ENCODE data around the gene ZC3H12A.

Gene ZC3H12A

GRCh38 chr1:37474697-37475379, 458 bp downstream of the ZC3H12A start:
- Histone ChIP-seq H3K4me3 (ENCODE audit: low read length) (peak overlapping the region; percentile 80), H3K4me1 (ENCODE audit: insufficient read depth, low read length) (peaks cover 38% of the 10 kb centered on the region), H3K36me3 (ENCODE audit: insufficient read depth, low read depth, low read length) (peaks cover 30% of the 10 kb centered on the region), H3K27ac (ENCODE audit: low read length) (peak overlapping the region; percentile 50), H3K9ac (ENCODE audit: low read depth, low read length) (peak overlapping the region; percentile 79; the same call in 1 of the 2 replicates), H3K27me3 (ENCODE audit: insufficient read depth, low read length) (peaks cover 26% of the 10 kb centered on the region), H3K9me3 (ENCODE audit: insufficient read depth, low read depth, low read length) (no peaks in the 10 kb centered on the region)

GRCh38 chr1:37475380-37476086, 1.2 kb downstream of the ZC3H12A start:
- H3K27ac ChIP-seq (ENCODE audit: low read length), result no peak overlapping the region
- H3K36me3 ChIP-seq (ENCODE audit: insufficient read depth, low read depth, low read length), result peaks cover 37% of the 10 kb centered on the region
- peak overlapping the region; percentile 79; the same call in 1 of the 2 replicates for H3K9ac ChIP-seq (ENCODE audit: low read depth, low read length)
- peaks cover 26% of the 10 kb centered on the region for H3K27me3 ChIP-seq (ENCODE audit: insufficient read depth, low read length)
- peaks cover 38% of the 10 kb centered on the region for H3K4me1 ChIP-seq (ENCODE audit: insufficient read depth, low read length)
- no peaks in the 10 kb centered on the region for H3K9me3 ChIP-seq (ENCODE audit: insufficient read depth, low read depth, low read length)
- peak overlapping the region; percentile 80 for H3K4me3 ChIP-seq (ENCODE audit: low read length)

- H3K4me3 ChIP-seq (ENCODE audit: low read length), result peak overlapping the region; percentile 47
- H3K4me1 ChIP-seq (ENCODE audit: insufficient read depth, low read length), result peaks cover 38% of the 10 kb centered on the region
- peaks cover 26% of the 10 kb centered on the region for H3K27me3 ChIP-seq (ENCODE audit: insufficient read depth, low read length)
- peaks cover 42% of the 10 kb centered on the region for H3K36me3 ChIP-seq (ENCODE audit: insufficient read depth, low read depth, low read length)
- H3K9me3 ChIP-seq (ENCODE audit: insufficient read depth, low read depth, low read length), result no peaks in the 10 kb centered on the region
- H3K27ac ChIP-seq (ENCODE audit: low read length), result no peak overlapping the region
- H3K9ac ChIP-seq (ENCODE audit: low read depth, low read length), result peak overlapping the region; percentile 71; the same call in 1 of the 2 replicates
Measured at GRCh38 chr1:37476087-37476452, 1.7 kb downstream of the ZC3H12A start.

- H3K27me3 ChIP-seq (ENCODE audit: insufficient read depth, low read length), result peaks cover 26% of the 10 kb centered on the region
- peak overlapping the region; percentile 71; the same call in 1 of the 2 replicates for H3K9ac ChIP-seq (ENCODE audit: low read depth, low read length)
- H3K9me3 ChIP-seq (ENCODE audit: insufficient read depth, low read depth, low read length), result no peaks in the 10 kb centered on the region
- peak overlapping the region; percentile 6 for H3K27ac ChIP-seq (ENCODE audit: low read length)
- H3K4me1 ChIP-seq (ENCODE audit: insufficient read depth, low read length), result peaks cover 33% of the 10 kb centered on the region
- peak overlapping the region; percentile 47; the same call in 1 of the 2 replicates for H3K4me3 ChIP-seq (ENCODE audit: low read length)
- H3K36me3 ChIP-seq (ENCODE audit: insufficient read depth, low read depth, low read length), result peaks cover 48% of the 10 kb centered on the region
Measured at GRCh38 chr1:37476460-37477197, 2.2 kb downstream of the ZC3H12A start.

GRCh38 chr1:37477198-37477931, 3.0 kb downstream of the ZC3H12A start:
- Histone ChIP-seq H3K27ac (ENCODE audit: low read length) (peak overlapping the region; percentile 50), H3K4me1 (ENCODE audit: insufficient read depth, low read length) (peaks cover 30% of the 10 kb centered on the region), H3K4me3 (ENCODE audit: low read length) (peak overlapping the region; percentile 47; the same call in 1 of the 2 replicates), H3K36me3 (ENCODE audit: insufficient read depth, low read depth, low read length) (peaks cover 55% of the 10 kb centered on the region), H3K9ac (ENCODE audit: low read depth, low read length) (peak overlapping the region; percentile 71; the same call in 1 of the 2 replicates), H3K9me3 (ENCODE audit: insufficient read depth, low read depth, low read length) (no peaks in the 10 kb centered on the region), H3K27me3 (ENCODE audit: insufficient read depth, low read length) (peaks cover 22% of the 10 kb centered on the region)

- Histone ChIP-seq H3K9ac (ENCODE audit: low read depth, low read length) (peak overlapping the region; percentile 71; the same call in 1 of the 2 replicates), H3K36me3 (ENCODE audit: insufficient read depth, low read depth, low read length) (peaks cover 61% of the 10 kb centered on the region), H3K4me3 (ENCODE audit: low read length) (peak overlapping the region; percentile 24; the same call in 1 of the 2 replicates), H3K4me1 (ENCODE audit: insufficient read depth, low read length) (peaks cover 30% of the 10 kb centered on the region), H3K27me3 (ENCODE audit: insufficient read depth, low read length) (peaks cover 16% of the 10 kb centered on the region), H3K27ac (ENCODE audit: low read length) (peak overlapping the region; percentile 50), H3K9me3 (ENCODE audit: insufficient read depth, low read depth, low read length) (no peaks in the 10 kb centered on the region)
Measured at GRCh38 chr1:37477946-37478345, 3.6 kb downstream of the ZC3H12A start.

GRCh38 chr1:37478451-37478881, 4.1 kb downstream of the ZC3H12A start:
- Histone ChIP-seq H3K9me3 (ENCODE audit: insufficient read depth, low read depth, low read length) (no peaks in the 10 kb centered on the region), H3K27ac (ENCODE audit: low read length) (peak overlapping the region; percentile 50), H3K9ac (ENCODE audit: low read depth, low read length) (peak overlapping the region; percentile 71), H3K27me3 (ENCODE audit: insufficient read depth, low read length) (peaks cover 11% of the 10 kb centered on the region), H3K4me3 (ENCODE audit: low read length) (no peak overlapping the region), H3K4me1 (ENCODE audit: insufficient read depth, low read length) (peaks cover 30% of the 10 kb centered on the region), H3K36me3 (ENCODE audit: insufficient read depth, low read depth, low read length) (peaks cover 66% of the 10 kb centered on the region)

GRCh38 chr1:37478890-37479254, 4.5 kb downstream of the ZC3H12A start:
- Histone ChIP-seq H3K9ac (ENCODE audit: low read depth, low read length) (peak overlapping the region; percentile 8; the same call in 1 of the 2 replicates), H3K27me3 (ENCODE audit: insufficient read depth, low read length) (peaks cover 7% of the 10 kb centered on the region), H3K4me1 (ENCODE audit: insufficient read depth, low read length) (peaks cover 30% of the 10 kb centered on the region), H3K27ac (ENCODE audit: low read length) (no peak overlapping the region), H3K36me3 (ENCODE audit: insufficient read depth, low read depth, low read length) (peaks cover 70% of the 10 kb centered on the region), H3K9me3 (ENCODE audit: insufficient read depth, low read depth, low read length) (no peaks in the 10 kb centered on the region), H3K4me3 (ENCODE audit: low read length) (no peak overlapping the region)

- Histone ChIP-seq H3K4me3 (ENCODE audit: low read length) (no peak overlapping the region), H3K36me3 (ENCODE audit: insufficient read depth, low read depth, low read length) (peaks cover 73% of the 10 kb centered on the region)
Measured at GRCh38 chr1:37479255-37480124, 5.1 kb downstream of the ZC3H12A start.

GRCh38 chr1:37480125-37480466, 5.7 kb downstream of the ZC3H12A start:
- Histone ChIP-seq H3K27me3 (ENCODE audit: insufficient read depth, low read length) (0 out of 2 replicates have a peak, but pooled peaks cover under 1% of the 10 kb centered on the region), H3K27ac (ENCODE audit: low read length) (no peak overlapping the region), H3K4me3 (ENCODE audit: low read length) (no peak overlapping the region), H3K9ac (ENCODE audit: low read depth, low read length) (no peak overlapping the region), H3K36me3 (ENCODE audit: insufficient read depth, low read depth, low read length) (peaks cover 73% of the 10 kb centered on the region), H3K4me1 (ENCODE audit: insufficient read depth, low read length) (peaks cover 30% of the 10 kb centered on the region), H3K9me3 (ENCODE audit: insufficient read depth, low read depth, low read length) (no peaks in the 10 kb centered on the region)

More at GRCh38 chr1:37479255-37480124, 5.1 kb downstream of the ZC3H12A start:
- Histone ChIP-seq H3K27ac (ENCODE audit: low read length) (no peak overlapping the region), H3K9ac (ENCODE audit: low read depth, low read length) (peak overlapping the region; percentile 8; the same call in 1 of the 2 replicates), H3K4me1 (ENCODE audit: insufficient read depth, low read length) (peaks cover 30% of the 10 kb centered on the region), H3K27me3 (ENCODE audit: insufficient read depth, low read length) (0 out of 2 replicates have a peak, but pooled peaks cover 4% of the 10 kb centered on the region), H3K9me3 (ENCODE audit: insufficient read depth, low read depth, low read length) (no peaks in the 10 kb centered on the region)
